Panc1 (cell line): ENCODE data around the gene CDK14. TPM values are rescaled to one million over a fixed set of nuclear protein-coding genes. Genes with fewer than 3 reads are reported as not detected.

Experiments used
- ATAC-seq: fragments of 200-7000 bp; cut with Tn5 transposase; 2 replicates; pipeline ENCODE4 v1.9.1; 2020; ENCODE audit warnings: mild to moderate bottlenecking, moderate library complexity
- BruUV-seq: library from RNA; stranded (reverse); fragments of 400-500 nt; replicated peaks from 2 replicates; lab custom pipeline; 2021; lab: Mats Ljungman, UMichigan
- CTCF ChIA-PET: fragments of 300-600 bp; sonication (Branson Sonifier 250); formaldehyde crosslinking; loops from one replicate; lab custom pipeline; 2022; ENCODE audit warnings: antibody characterized with exemption; lab: Charles Lee
- POLR2A ChIA-PET: fragments of 300-600 bp; sonication (Branson Sonifier 250); formaldehyde crosslinking; loops from one replicate; lab custom pipeline; 2022; ENCODE audit warnings: antibody characterized with exemption; lab: Charles Lee
- DNase-seq: peaks from one replicate; pipeline ENCODE4 v3.0.0-alpha.2; 2010; ENCODE audit warnings: low read depth, low spot score
- H3K27ac ChIP-seq: 2 replicates; pipeline ENCODE4 v1.5.1; 2011; ENCODE audit warnings: mild to moderate bottlenecking, low read length, inconsistent platforms
- H3K27me3 ChIP-seq: fragments of 200-500 bp; sonication (Bioruptor generic); 2 replicates; pipeline ENCODE4 v1.6.0; 2014; ENCODE audit warnings: low read length, inconsistent platforms; ENCODE audit not compliant: control insufficient read depth, insufficient read depth
- H3K36me3 ChIP-seq: fragments of 200-500 bp; sonication (Bioruptor generic); 2 replicates; pipeline ENCODE4 v1.5.1; 2014; ENCODE audit warnings: inconsistent platforms, mild to moderate bottlenecking, low read length, moderate library complexity; ENCODE audit not compliant: control insufficient read depth, insufficient read depth
- H3K4me1 ChIP-seq: 2 replicates; pipeline ENCODE4 v1.5.1; 2011; ENCODE audit warnings: inconsistent platforms, mild to moderate bottlenecking, low read length, moderate library complexity; ENCODE audit not compliant: control insufficient read depth, insufficient read depth
- H3K4me3 ChIP-seq, 2 experiments: 2 replicates each; pipeline ENCODE4 v1.5.1; 2011 to 2012; ENCODE audit warnings: low read depth in 2 of 2, low read length in 2 of 2, mild to moderate bottlenecking in 2 of 2, inconsistent platforms in 1 of 2, moderate library complexity in 1 of 2
- H3K9me3 ChIP-seq: fragments of 200-500 bp; sonication (Bioruptor generic); 2 replicates; pipeline ENCODE4 v1.5.1; 2014; ENCODE audit warnings: low read depth, mild to moderate bottlenecking, inconsistent platforms, low read length, moderate library complexity; ENCODE audit not compliant: control insufficient read depth, insufficient read depth
- POLR2AphosphoS5 ChIP-seq: IDR thresholded peaks from 2 replicates; pipeline ENCODE4 v1.6.1; 2012; ENCODE audit warnings: mild to moderate bottlenecking, low read depth, low read length, moderate library complexity
- SIN3A ChIP-seq: IDR thresholded peaks from 2 replicates; pipeline ENCODE4 v1.6.1; 2012; ENCODE audit warnings: low read depth, mild to moderate bottlenecking, low read length, moderate library complexity, borderline replicate concordance; ENCODE audit not compliant: insufficient read depth
- TCF7L2 ChIP-seq: IDR thresholded peaks from 2 replicates; pipeline ENCODE4 v1.6.1; 2011; ENCODE audit warnings: mild to moderate bottlenecking, low read depth, low read length, inconsistent platforms
- in situ Hi-C: cut with HindIII; loops from 2 replicates; pipeline ENCODE4 v1.10.0; 2016; ENCODE audit warnings: low sequenced_read_pairs, low pct_unique_long_range_greater_than_20kb
- intact Hi-C: fragments of 100-400 bp; cut with micrococcal nuclease; formaldehyde crosslinking; loops from one replicate; pipeline ENCODE4 v1.10.0; 2022; ENCODE audit not compliant: unreplicated experiment
- total RNA-seq: library from RNA; stranded (reverse); gene quantifications from one replicate; pipeline ENCODE4 v1.2.1, GENCODE V29; 2021; ENCODE audit not compliant: unreplicated experiment
- TF ChIP-seq, protein P1 (sequence below), 2 experiments: IDR thresholded peaks; 2 replicates each; pipeline ENCODE4 v1.6.1; 2011 to 2012; ENCODE audit warnings: low read depth in 2 of 2, control low read depth in 1 of 2, low read length in 1 of 2, mild to moderate bottlenecking in 1 of 2, moderate library complexity in 1 of 2; ENCODE audit not compliant: insufficient read depth in 1 of 2
- TF ChIP-seq, protein P2 (sequence below): fragments of 450-650 bp; IDR thresholded peaks from 2 replicates; pipeline ENCODE4 v1.5.1; 2017; ENCODE audit warnings: mild to moderate bottlenecking

Gene CDK14
- total RNA-seq, 1 experiment from 2014 or later: 3.0 TPM

DNA sequence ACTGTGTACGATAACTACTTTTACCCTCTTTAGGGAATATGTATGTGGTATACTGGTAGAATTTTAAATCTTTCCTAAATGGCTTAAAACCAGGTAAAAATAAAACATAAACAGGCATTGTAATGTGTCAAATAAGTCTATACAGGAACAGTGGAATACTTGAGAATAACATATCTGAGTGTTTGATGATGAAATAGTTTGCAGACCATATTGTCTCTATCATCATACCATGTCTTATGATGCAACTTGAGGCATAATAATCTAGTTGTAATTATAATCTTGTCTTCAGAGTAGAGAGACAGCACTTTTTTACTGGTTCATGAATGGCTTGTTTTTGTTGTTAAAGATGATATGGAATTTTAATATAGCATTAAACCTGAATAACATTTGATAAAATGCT, 293.5 kb downstream of the CDK14 start:
- TF ChIP-seq, protein P1, sequence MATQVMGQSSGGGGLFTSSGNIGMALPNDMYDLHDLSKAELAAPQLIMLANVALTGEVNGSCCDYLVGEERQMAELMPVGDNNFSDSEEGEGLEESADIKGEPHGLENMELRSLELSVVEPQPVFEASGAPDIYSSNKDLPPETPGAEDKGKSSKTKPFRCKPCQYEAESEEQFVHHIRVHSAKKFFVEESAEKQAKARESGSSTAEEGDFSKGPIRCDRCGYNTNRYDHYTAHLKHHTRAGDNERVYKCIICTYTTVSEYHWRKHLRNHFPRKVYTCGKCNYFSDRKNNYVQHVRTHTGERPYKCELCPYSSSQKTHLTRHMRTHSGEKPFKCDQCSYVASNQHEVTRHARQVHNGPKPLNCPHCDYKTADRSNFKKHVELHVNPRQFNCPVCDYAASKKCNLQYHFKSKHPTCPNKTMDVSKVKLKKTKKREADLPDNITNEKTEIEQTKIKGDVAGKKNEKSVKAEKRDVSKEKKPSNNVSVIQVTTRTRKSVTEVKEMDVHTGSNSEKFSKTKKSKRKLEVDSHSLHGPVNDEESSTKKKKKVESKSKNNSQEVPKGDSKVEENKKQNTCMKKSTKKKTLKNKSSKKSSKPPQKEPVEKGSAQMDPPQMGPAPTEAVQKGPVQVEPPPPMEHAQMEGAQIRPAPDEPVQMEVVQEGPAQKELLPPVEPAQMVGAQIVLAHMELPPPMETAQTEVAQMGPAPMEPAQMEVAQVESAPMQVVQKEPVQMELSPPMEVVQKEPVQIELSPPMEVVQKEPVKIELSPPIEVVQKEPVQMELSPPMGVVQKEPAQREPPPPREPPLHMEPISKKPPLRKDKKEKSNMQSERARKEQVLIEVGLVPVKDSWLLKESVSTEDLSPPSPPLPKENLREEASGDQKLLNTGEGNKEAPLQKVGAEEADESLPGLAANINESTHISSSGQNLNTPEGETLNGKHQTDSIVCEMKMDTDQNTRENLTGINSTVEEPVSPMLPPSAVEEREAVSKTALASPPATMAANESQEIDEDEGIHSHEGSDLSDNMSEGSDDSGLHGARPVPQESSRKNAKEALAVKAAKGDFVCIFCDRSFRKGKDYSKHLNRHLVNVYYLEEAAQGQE (IDR thresholded peaks at IDR 0.05; ENCODE audit: insufficient read depth in 1 of 2, low read depth in 2 of 2, low read length in 1 of 2): no peak
- TF ChIP-seq TCF7L2: no peak
- no peak for TF ChIP-seq POLR2AphosphoS5
- TF ChIP-seq SIN3A: no peak
- TF ChIP-seq, protein P2, sequence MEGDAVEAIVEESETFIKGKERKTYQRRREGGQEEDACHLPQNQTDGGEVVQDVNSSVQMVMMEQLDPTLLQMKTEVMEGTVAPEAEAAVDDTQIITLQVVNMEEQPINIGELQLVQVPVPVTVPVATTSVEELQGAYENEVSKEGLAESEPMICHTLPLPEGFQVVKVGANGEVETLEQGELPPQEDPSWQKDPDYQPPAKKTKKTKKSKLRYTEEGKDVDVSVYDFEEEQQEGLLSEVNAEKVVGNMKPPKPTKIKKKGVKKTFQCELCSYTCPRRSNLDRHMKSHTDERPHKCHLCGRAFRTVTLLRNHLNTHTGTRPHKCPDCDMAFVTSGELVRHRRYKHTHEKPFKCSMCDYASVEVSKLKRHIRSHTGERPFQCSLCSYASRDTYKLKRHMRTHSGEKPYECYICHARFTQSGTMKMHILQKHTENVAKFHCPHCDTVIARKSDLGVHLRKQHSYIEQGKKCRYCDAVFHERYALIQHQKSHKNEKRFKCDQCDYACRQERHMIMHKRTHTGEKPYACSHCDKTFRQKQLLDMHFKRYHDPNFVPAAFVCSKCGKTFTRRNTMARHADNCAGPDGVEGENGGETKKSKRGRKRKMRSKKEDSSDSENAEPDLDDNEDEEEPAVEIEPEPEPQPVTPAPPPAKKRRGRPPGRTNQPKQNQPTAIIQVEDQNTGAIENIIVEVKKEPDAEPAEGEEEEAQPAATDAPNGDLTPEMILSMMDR: no peak
- H3K4me1 ChIP-seq: no peaks in the 10 kb centered on the region
- POLR2A ChIA-PET: no interaction called here
- H3K27ac ChIP-seq: no peak overlapping the region
- ATAC-seq (no peak), DNase-seq (no peak)
- BruUV-seq: no TSS peak
- CTCF ChIA-PET: no interaction called here
- intact Hi-C loops: no loop called here
- in situ Hi-C loops: no loop called here
- no peaks in the 10 kb centered on the region for H3K9me3 ChIP-seq
- H3K4me3 ChIP-seq: no peak overlapping the region
- no peaks in the 10 kb centered on the region for H3K27me3 ChIP-seq
- H3K36me3 ChIP-seq: no peaks in the 10 kb centered on the region

DNA sequence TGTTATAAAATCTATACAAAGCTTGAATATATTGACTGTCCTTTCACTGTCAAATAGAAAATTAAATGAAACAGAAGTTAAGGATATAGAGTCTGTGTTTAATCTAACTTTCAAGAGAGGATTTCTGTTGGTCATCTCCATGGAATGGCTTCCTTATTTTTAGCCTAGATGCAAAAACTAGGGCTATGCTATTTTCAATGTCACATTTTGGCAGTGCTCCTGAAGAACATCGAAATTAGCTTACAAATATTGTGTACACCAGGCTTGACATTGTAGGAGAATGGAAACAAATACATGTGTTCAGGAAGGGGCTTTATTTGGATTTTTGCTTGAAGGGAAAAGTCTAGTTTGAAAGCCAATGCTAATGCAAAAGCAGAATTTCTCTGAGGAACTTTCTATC, 295.4 kb downstream of the CDK14 start:
- H3K4me1 ChIP-seq: no peaks in the 10 kb centered on the region
- H3K9me3 ChIP-seq: no peaks in the 10 kb centered on the region
- intact Hi-C loops: no loop called here
- DNase-seq (no peak), ATAC-seq (no peak)
- no TSS peak for BruUV-seq
- no peak overlapping the region for H3K4me3 ChIP-seq
- no peak overlapping the region for H3K27ac ChIP-seq
- no peaks in the 10 kb centered on the region for H3K27me3 ChIP-seq
- POLR2A ChIA-PET: no interaction called here
- TF ChIP-seq TCF7L2: no peak
- no peak for TF ChIP-seq POLR2AphosphoS5
- TF ChIP-seq SIN3A: no peak
- TF ChIP-seq, protein P2: no peak
- TF ChIP-seq, protein P1 (IDR thresholded peaks at IDR 0.05; ENCODE audit: insufficient read depth in 1 of 2, low read depth in 2 of 2, low read length in 1 of 2): no peak
- in situ Hi-C loops: no loop called here
- no peaks in the 10 kb centered on the region for H3K36me3 ChIP-seq
- CTCF ChIA-PET: no interaction called here
